ENCODE measurements around the gene RNF112.

- TF ChIP-seq CTCF (IDR thresholded peaks at IDR 0.05), result no peak
- no peak for TF ChIP-seq EZH2 (IDR thresholded peaks at IDR 0.05)
- no peak for TF ChIP-seq EZH2phosphoT487 (IDR thresholded peaks at IDR 0.05)
Measured at GRCh38 chr17:19460700-19461099, 49.7 kb downstream of the RNF112 start.
